HepG2 (cell line): ENCODE results near the gene BLVRA. TPM values are rescaled to one million over a fixed set of nuclear protein-coding genes. Genes with fewer than 3 reads are reported as not detected.
A peak's percentile ranks its signal among the peaks of the same experiment; 100 is the strongest.

Experiments used
- AGO2 ChIP-seq: fragments of 200-400 bp; formaldehyde crosslinking; optimal IDR thresholded peaks from 2 replicates; pipeline ENCODE3; 2017; ENCODE audit warnings: mild to moderate bottlenecking, low read depth, low read length, moderate library complexity
- ARHGAP35 ChIP-seq: sonication (generic); formaldehyde crosslinking; IDR thresholded peaks from 2 replicates; pipeline ENCODE4 v1.9.0; 2022; ENCODE audit warnings: mild to moderate bottlenecking, inconsistent platforms, moderate library complexity, missing genetic modification reagents, borderline replicate concordance
- ARID5B ChIP-seq: IDR thresholded peaks from 2 replicates; pipeline ENCODE4 v1.4.0; 2020; ENCODE audit warnings: mild to moderate bottlenecking, missing genetic modification reagents
- ASH2L ChIP-seq: fragments of 300-600, 200-600 bp; sonication (generic); IDR thresholded peaks from 2 replicates; pipeline ENCODE4 v1.7.0; 2017; ENCODE audit warnings: low read depth, mild to moderate bottlenecking, moderate library complexity, mixed read lengths, low read length; ENCODE audit not compliant: insufficient read length
- BHLHE40 ChIP-seq: IDR thresholded peaks from 2 replicates; pipeline ENCODE4 v1.6.1; 2011; ENCODE audit warnings: low read length, improper control_type of control experiment
- CC2D1A ChIP-seq: sonication (generic); formaldehyde crosslinking; IDR thresholded peaks from 2 replicates; pipeline ENCODE4 v1.8.1; 2023; ENCODE audit warnings: mild to moderate bottlenecking, missing genetic modification reagents
- CEBPG ChIP-seq: IDR thresholded peaks from 2 replicates; pipeline ENCODE4 v1.6.1; 2016
- FOXJ3 ChIP-seq: sonication (generic); formaldehyde crosslinking; IDR thresholded peaks from 2 replicates; pipeline ENCODE4 v1.4.0; 2020; ENCODE audit warnings: missing genetic modification reagents, mild to moderate bottlenecking, borderline replicate concordance
- KDM1A ChIP-seq: IDR thresholded peaks from 2 replicates; pipeline ENCODE4 v1.6.1; 2016; ENCODE audit warnings: missing compliant biosample characterization
- KMT2B ChIP-seq: IDR thresholded peaks from 2 replicates; pipeline ENCODE4 v1.6.1; 2016; ENCODE audit warnings: missing genetic modification reagents, missing compliant biosample characterization
- MNT ChIP-seq: fragments of 450-650 bp; IDR thresholded peaks from 2 replicates; pipeline ENCODE4 v1.6.1; 2016
- RXRA ChIP-seq: sonication (generic); formaldehyde crosslinking; IDR thresholded peaks from 2 replicates; pipeline ENCODE4 v1.5.1; 2020; ENCODE audit warnings: missing genetic modification reagents
- TIGD3 ChIP-seq: sonication (generic); formaldehyde crosslinking; IDR thresholded peaks from 2 replicates; pipeline ENCODE4 v1.5.1; 2020; ENCODE audit warnings: mild to moderate bottlenecking, missing genetic modification reagents, borderline replicate concordance
- ZBTB42 ChIP-seq: sonication (generic); formaldehyde crosslinking; IDR thresholded peaks from 2 replicates; pipeline ENCODE4 v1.5.0; 2020; ENCODE audit warnings: mild to moderate bottlenecking, missing genetic modification reagents
- ZNF136 ChIP-seq: sonication (generic); formaldehyde crosslinking; IDR thresholded peaks from 2 replicates; pipeline ENCODE4 v1.8.1; 2022; ENCODE audit warnings: low read depth, mild to moderate bottlenecking, moderate library complexity, missing genetic modification reagents
- ZNF451 ChIP-seq: sonication (generic); formaldehyde crosslinking; IDR thresholded peaks from 2 replicates; pipeline ENCODE4 v1.5.0; 2020; ENCODE audit warnings: mild to moderate bottlenecking, missing genetic modification reagents
- ZNF543 ChIP-seq: sonication (generic); formaldehyde crosslinking; IDR thresholded peaks from 2 replicates; pipeline ENCODE4 v1.4.0; 2020; ENCODE audit warnings: mild to moderate bottlenecking, missing genetic modification reagents
- ZNF563 ChIP-seq: sonication (generic); formaldehyde crosslinking; IDR thresholded peaks from 2 replicates; pipeline ENCODE4 v1.8.0; 2022; ENCODE audit warnings: mild to moderate bottlenecking, moderate library complexity, missing genetic modification reagents
- ZNF589 ChIP-seq: sonication (generic); formaldehyde crosslinking; conservative IDR thresholded peaks from 2 replicates; pipeline ENCODE4 v1.8.0; 2022; ENCODE audit warnings: mild to moderate bottlenecking, moderate library complexity, missing genetic modification reagents
- ZNF766 ChIP-seq: sonication (generic); formaldehyde crosslinking; IDR thresholded peaks from 2 replicates; pipeline ENCODE4 v1.5.0; 2020; ENCODE audit warnings: missing genetic modification reagents, borderline replicate concordance
- polyA plus RNA-seq, 8 experiments: library from polyadenylated mRNA; depleted of rRNA in 3 of 8; stranded (reverse) in 7 of 8; unstranded in 1 of 8; fragments of >200 nt; fragmentation: Illumina TruSeq in 4 of 8; extraction: Trizol in 4 of 8; gene quantifications; 2 replicates each; pipeline versions ENCODE4 v1.2.1 to v1.2.3, GENCODE V29; 2011 to 2016; ENCODE audit warnings: low read depth in 4 of 8, missing spikeins in 1 of 8, mixed read lengths in 1 of 8; ENCODE audit not compliant: insufficient read depth in 1 of 8
- total RNA-seq, 5 experiments: library from RNA; depleted of rRNA; stranded (reverse); fragments of >200 nt; fragmentation: Illumina TruSeq; extraction: Trizol; gene quantifications; 2 replicates each; pipeline ENCODE4 v1.2.3, GENCODE V29; 2016; ENCODE audit warnings: low read depth in 1 of 5
- TF ChIP-seq, protein P1 (sequence below): sonication (generic); formaldehyde crosslinking; IDR thresholded peaks from 2 replicates; pipeline ENCODE4 v1.4.0; 2020; ENCODE audit warnings: missing genetic modification reagents

BLVRA gene
- total and polyA plus RNA-seq, 2 of the 13 experiments (the other 11 are each of a cell fraction or from before 2014, with no cell fraction given): 39.2 to 64.2 TPM

GRCh38 chr7:43764807-43765491 is 6.5 kb downstream of the BLVRA start (continued):
- TF ChIP-seq TIGD3 (CRISPR knock-in tag) (no peak), ASH2L (no peak), ZBTB42 (no peak), CEBPG (peak; percentile 76), MNT (no peak), ZNF136 (CRISPR knock-in tag) (no peak), ZNF451 (no peak), KDM1A (CRISPR knock-in tag) (no peak), ZNF766 (CRISPR knock-in tag) (no peak), FOXJ3 (no peak), KMT2B (CRISPR knock-in tag) (peak; percentile 24; the same call in 1 of the 2 replicates), ZNF563 (CRISPR knock-in tag) (no peak), ARID5B (CRISPR knock-in tag) (peak; percentile 86), RXRA (CRISPR knock-in tag) (peak; percentile 42; the same call in 1 of the 2 replicates), BHLHE40 (no peak), CC2D1A (no peak), ARHGAP35 (no peak), ZNF589 (no peak), ZNF543 (CRISPR knock-in tag) (no peak), AGO2 (no peak)
- TF ChIP-seq, protein P1, sequence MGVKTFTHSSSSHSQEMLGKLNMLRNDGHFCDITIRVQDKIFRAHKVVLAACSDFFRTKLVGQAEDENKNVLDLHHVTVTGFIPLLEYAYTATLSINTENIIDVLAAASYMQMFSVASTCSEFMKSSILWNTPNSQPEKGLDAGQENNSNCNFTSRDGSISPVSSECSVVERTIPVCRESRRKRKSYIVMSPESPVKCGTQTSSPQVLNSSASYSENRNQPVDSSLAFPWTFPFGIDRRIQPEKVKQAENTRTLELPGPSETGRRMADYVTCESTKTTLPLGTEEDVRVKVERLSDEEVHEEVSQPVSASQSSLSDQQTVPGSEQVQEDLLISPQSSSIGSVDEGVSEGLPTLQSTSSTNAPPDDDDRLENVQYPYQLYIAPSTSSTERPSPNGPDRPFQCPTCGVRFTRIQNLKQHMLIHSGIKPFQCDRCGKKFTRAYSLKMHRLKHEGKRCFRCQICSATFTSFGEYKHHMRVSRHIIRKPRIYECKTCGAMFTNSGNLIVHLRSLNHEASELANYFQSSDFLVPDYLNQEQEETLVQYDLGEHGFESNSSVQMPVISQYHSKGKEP: no peak
